GM19351 (cell line): ENCODE results near the gene ADORA2B.
"Not testable (repeated sequence)": the region's sequence is repeated elsewhere in the genome, so short reads cannot be mapped to it uniquely, and the experiment has no call there.

Source experiments
- ATAC-seq: cut with Tn5 transposase; IDR thresholded peaks from one replicate; pipeline ENCODE4 v1.9.1; 2021; ENCODE audit warnings: mild to moderate bottlenecking, moderate library complexity; ENCODE audit not compliant: unreplicated experiment

The ADORA2B gene

GRCh38 chr17:15921640-15922039 is 23.3 kb upstream of the ADORA2B start:
- no peak for ATAC-seq

- no peak for ATAC-seq
Measured at GRCh38 chr17:15922586-15922985, 22.3 kb upstream of the ADORA2B start.

GRCh38 chr17:15926039-15926740 is 18.7 kb upstream of the ADORA2B start:
- ATAC-seq, result no peak

GRCh38 chr17:15928286-15928785 is 16.6 kb upstream of the ADORA2B start:
- ATAC-seq, result no peak

GRCh38 chr17:15929941-15930340 is 15.0 kb upstream of the ADORA2B start:
- ATAC-seq, result no peak

- ATAC-seq, result no peak
Measured at GRCh38 chr17:15930426-15930825, 14.5 kb upstream of the ADORA2B start.

- no peak for ATAC-seq
Measured at GRCh38 chr17:15931394-15931793, 13.5 kb upstream of the ADORA2B start.

- no peak for ATAC-seq
Measured at GRCh38 chr17:15934866-15935265, 10.1 kb upstream of the ADORA2B start.

- no peak for ATAC-seq
Measured at GRCh38 chr17:15935891-15936290, 9.0 kb upstream of the ADORA2B start.

GRCh38 chr17:15936481-15936880 is 8.4 kb upstream of the ADORA2B start:
- not testable (repeated sequence) for ATAC-seq

GRCh38 chr17:15941781-15942180 is 3.1 kb upstream of the ADORA2B start:
- no peak for ATAC-seq

GRCh38 chr17:15942207-15942833 is 2.6 kb upstream of the ADORA2B start:
- ATAC-seq, result no peak

GRCh38 chr17:15943971-15944758 is 765 bp upstream of the ADORA2B start:
- ATAC-seq, result no peak

- ATAC-seq, result peak; percentile 8
Measured at GRCh38 chr17:15945527-15946191, 729 bp downstream of the ADORA2B start.

GRCh38 chr17:15946611-15947120 is 1.7 kb downstream of the ADORA2B start:
- no peak for ATAC-seq

GRCh38 chr17:15947271-15947670 is 2.3 kb downstream of the ADORA2B start:
- no peak for ATAC-seq

GRCh38 chr17:15947976-15948752 is 3.2 kb downstream of the ADORA2B start:
- no peak for ATAC-seq

- ATAC-seq, result no peak
Measured at GRCh38 chr17:15951368-15952047, 6.6 kb downstream of the ADORA2B start.

GRCh38 chr17:15952048-15952532 is 7.2 kb downstream of the ADORA2B start:
- ATAC-seq, result no peak
